Lower lobe of right lung (tissue), 2 donors: ENCODE measurements around the gene PXDC1. TPM values are rescaled to one million over a fixed set of nuclear protein-coding genes. Genes with fewer than 3 reads are reported as not detected.

ENCODE experiments used
- ATAC-seq, 2 donors: fragments of 200-7000 bp; cut with Tn5 transposase; one replicate each; pipeline ENCODE4 v1.9.1; 2020 to 2022; ENCODE audit warnings: mild to moderate bottlenecking in 2 of 2, moderate library complexity in 2 of 2
- DNase-seq: peaks from one replicate; pipeline ENCODE4 v3.0.0-alpha.2; 2020
- H3K27ac ChIP-seq: fragments of 200-600 bp; one replicate; pipeline ENCODE4 v1.8.0; 2022
- H3K27me3 ChIP-seq: fragments of 200-600 bp; one replicate; pipeline ENCODE4 v1.8.0; 2022; ENCODE audit warnings: low read depth
- H3K36me3 ChIP-seq: fragments of 200-600 bp; one replicate; pipeline ENCODE4 v1.8.0; 2022; ENCODE audit warnings: mild to moderate bottlenecking
- H3K4me1 ChIP-seq: fragments of 200-600 bp; one replicate; pipeline ENCODE4 v1.8.0; 2022
- H3K4me3 ChIP-seq: fragments of 200-600 bp; one replicate; pipeline ENCODE4 v1.8.0; 2022; ENCODE audit warnings: mild to moderate bottlenecking
- H3K9me3 ChIP-seq: fragments of 200-600 bp; one replicate; pipeline ENCODE4 v1.8.0; 2022
- intact Hi-C: fragments of 100-400 bp; cut with DNase I; formaldehyde crosslinking; loops from one replicate; pipeline ENCODE4 v1.11.0; 2022
- total RNA-seq: library from RNA; stranded (reverse); fragmentation: NEBNext Ultra II Directional; extraction: Animal tissue kit (Norgen Biotek cat#: 25700); gene quantifications from one replicate; pipeline ENCODE4 v1.2.1, GENCODE V29; 2021
- TF ChIP-seq, protein P1 (sequence below): fragments of 200-600 bp; IDR thresholded peaks from one replicate; pipeline ENCODE4 v1.8.0; 2022; ENCODE audit warnings: antibody characterized with exemption, mild to moderate bottlenecking
- donor health status: DM: no; HTN: yes; CAD: no; lungs with severe emphysema.

PXDC1 gene
- total RNA-seq, 1 donor from 2014 or later, result 50.9 TPM

DNA sequence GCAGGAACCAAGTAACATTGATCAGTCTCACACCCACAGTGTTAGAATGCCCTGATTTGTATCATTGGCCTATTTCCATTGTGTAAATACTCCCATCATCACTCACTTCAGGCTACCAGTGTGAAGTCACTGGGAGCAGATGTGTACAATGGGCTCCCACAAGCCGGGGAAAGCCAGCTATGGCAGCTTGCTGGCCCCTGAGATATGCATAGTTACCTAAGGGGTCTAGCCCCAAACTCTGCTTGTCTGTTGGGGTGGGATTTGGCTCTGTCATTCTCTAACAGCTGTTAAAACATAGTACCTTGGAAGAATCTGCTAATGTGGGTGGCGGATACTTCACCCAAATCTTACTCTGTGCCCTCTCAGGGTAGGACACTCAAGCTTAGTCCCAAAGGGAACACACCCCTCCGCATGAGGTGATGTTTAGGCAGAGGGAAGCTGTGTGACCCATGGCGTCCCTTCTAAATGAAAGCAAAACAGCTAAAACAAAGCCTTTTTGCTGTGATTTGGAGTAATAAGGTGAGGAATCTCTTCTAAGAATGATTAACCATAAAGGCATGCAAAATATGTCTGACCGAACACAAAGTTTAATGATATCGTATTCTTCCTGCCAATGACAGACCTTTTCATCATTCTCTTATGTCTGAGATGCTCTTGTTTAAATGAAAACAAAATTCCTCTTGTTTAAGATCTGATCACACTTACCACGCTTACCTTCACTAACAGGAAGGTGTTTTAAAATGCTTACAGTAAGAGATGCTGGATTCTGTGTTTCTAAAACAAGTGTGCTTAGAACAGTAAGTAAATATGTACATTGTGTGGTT lies 45.9 kb upstream of the PXDC1 start:
- intact Hi-C loops, result no loop called here
- no peaks in the 10 kb centered on the region for H3K27me3 ChIP-seq
- peak; percentile 4 to 63 for ATAC-seq

DNA sequence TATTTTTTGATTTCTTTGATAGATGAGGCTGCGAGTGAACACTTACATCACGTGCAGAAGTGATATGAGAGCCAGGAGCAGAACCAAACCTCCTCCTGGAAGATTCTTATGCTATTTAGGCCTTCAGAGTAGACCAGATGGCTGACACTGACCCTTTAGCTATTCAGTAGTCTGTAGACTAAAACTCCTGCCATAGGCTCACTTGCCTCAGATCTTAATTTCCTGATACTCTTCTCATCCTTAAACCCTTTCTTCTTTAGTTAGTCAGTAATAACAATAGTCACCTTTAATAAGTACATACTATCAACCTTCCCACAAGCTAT lies 45.2 kb upstream of the PXDC1 start:
- peaks cover 37% of the 10 kb centered on the region for H3K4me1 ChIP-seq
- no peak for DNase-seq
- intact Hi-C loops, result no loop called here
- ATAC-seq, result no peak
- H3K4me3 ChIP-seq, result no peak overlapping the region
- no peaks in the 10 kb centered on the region for H3K36me3 ChIP-seq
- TF ChIP-seq, protein P1, sequence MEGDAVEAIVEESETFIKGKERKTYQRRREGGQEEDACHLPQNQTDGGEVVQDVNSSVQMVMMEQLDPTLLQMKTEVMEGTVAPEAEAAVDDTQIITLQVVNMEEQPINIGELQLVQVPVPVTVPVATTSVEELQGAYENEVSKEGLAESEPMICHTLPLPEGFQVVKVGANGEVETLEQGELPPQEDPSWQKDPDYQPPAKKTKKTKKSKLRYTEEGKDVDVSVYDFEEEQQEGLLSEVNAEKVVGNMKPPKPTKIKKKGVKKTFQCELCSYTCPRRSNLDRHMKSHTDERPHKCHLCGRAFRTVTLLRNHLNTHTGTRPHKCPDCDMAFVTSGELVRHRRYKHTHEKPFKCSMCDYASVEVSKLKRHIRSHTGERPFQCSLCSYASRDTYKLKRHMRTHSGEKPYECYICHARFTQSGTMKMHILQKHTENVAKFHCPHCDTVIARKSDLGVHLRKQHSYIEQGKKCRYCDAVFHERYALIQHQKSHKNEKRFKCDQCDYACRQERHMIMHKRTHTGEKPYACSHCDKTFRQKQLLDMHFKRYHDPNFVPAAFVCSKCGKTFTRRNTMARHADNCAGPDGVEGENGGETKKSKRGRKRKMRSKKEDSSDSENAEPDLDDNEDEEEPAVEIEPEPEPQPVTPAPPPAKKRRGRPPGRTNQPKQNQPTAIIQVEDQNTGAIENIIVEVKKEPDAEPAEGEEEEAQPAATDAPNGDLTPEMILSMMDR, result no peak
- H3K27ac ChIP-seq, result peak overlapping the region; percentile 70
- no peaks in the 10 kb centered on the region for H3K27me3 ChIP-seq
- no peaks in the 10 kb centered on the region for H3K9me3 ChIP-seq

More for the DNA sequence above, 45.9 kb upstream of the PXDC1 start:
- H3K27ac ChIP-seq, result peak overlapping the region; percentile 70
- no peaks in the 10 kb centered on the region for H3K36me3 ChIP-seq
- DNase-seq, result no peak
- TF ChIP-seq, protein P1, result no peak
- no peak overlapping the region for H3K4me3 ChIP-seq
- no peaks in the 10 kb centered on the region for H3K9me3 ChIP-seq
- peaks cover 37% of the 10 kb centered on the region for H3K4me1 ChIP-seq

DNA sequence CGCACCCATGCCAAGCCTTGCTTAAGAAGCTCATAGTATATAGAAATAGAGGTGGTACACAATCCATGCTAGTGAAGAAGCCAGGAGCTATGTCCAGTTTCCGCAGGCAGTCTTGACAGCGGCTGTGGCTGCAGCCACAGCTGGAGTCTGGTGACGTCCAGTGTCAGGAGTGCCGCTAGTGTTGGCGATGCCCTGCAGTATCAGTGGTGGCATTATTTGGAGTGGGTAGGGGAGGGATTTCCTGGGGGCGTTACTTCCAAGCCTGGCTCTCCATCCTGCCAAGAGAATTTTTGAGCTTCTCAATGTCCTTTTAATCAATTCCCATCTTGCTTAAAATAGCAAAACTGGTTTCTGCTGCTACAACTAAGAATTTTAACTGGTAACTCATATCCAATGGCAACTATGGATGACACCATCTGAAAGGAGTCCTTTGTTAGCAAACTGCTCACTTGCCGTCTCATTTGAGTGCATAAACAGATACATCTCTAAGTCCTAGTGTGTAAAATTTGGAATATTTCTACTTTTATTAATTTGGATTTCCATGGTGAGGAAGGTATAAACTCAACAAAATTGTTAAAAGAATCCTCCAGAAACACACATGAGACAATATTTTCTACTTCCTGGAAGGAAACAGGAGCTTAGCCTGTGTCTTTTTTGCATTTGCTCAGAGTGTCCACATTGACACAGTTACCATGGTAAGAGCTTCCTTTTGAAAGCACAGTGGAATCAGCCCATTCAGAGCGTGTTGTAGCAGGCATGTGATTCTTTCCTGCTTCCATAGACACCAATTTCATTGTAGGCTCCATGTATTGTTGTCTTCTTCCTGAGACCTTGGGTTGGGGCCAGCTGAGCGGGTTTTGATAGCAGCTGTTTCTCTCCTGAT lies 44.6 kb upstream of the PXDC1 start:
- TF ChIP-seq, protein P1, result no peak
- Histone ChIP-seq H3K36me3 (no peaks in the 10 kb centered on the region), H3K27ac (peak overlapping the region; percentile 71), H3K27me3 (no peaks in the 10 kb centered on the region), H3K4me1 (peaks cover 37% of the 10 kb centered on the region), H3K4me3 (no peak overlapping the region), H3K9me3 (no peaks in the 10 kb centered on the region)
- DNase-seq, result no peak
- no peak for ATAC-seq
- intact Hi-C loops, result no loop called here

DNA sequence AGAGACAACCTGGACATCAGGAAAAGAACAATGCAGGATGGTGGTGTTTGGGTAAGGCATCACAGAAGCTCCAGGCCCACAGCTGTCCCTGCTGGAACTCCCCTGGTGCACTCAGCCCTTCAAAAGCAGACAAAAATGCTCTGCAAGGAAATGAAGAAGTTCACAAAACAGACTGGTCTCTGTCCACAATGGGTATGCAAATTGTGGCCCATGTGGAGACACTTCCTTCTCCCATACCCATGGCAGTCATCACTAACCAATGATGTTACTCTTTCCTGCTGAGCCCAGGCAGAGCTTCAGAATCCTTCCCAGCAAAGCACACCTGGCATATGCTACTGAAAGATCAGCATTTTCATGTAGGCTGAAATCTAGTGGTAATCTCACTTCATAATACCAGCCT lies 42.6 kb upstream of the PXDC1 start:
- Histone ChIP-seq H3K9me3 (no peaks in the 10 kb centered on the region), H3K27me3 (no peaks in the 10 kb centered on the region), H3K4me1 (peaks cover 26% of the 10 kb centered on the region), H3K4me3 (no peak overlapping the region), H3K27ac (no peak overlapping the region), H3K36me3 (no peaks in the 10 kb centered on the region)
- TF ChIP-seq, protein P1, result no peak
- no peak for ATAC-seq
- intact Hi-C loops, result no loop called here
- no peak for DNase-seq

DNA sequence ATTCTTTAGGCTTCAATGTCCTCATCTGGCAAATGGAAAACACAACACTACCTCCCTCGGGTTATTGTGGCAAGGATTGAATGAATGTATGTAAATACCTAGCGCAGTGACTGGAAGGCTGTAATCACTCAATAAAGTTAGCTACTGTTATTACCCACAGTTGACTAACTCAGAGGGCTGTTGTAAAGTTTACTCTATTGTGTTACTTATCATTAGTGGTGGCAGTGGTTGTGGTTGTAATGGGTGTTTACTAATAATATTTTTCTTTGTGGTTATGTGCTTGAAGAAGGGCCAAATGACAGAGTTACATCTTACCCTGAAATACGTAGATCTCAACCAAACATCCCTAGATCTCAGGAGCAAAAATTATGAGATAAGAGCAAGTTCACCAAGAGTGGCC lies 42.0 kb upstream of the PXDC1 start:
- no peak overlapping the region for H3K4me3 ChIP-seq
- peaks cover 20% of the 10 kb centered on the region for H3K4me1 ChIP-seq
- ATAC-seq (no peak), DNase-seq (no peak)
- no peaks in the 10 kb centered on the region for H3K9me3 ChIP-seq
- no peak overlapping the region for H3K27ac ChIP-seq
- H3K36me3 ChIP-seq, result no peaks in the 10 kb centered on the region
- TF ChIP-seq, protein P1, result no peak
- intact Hi-C loops, result no loop called here
- H3K27me3 ChIP-seq, result no peaks in the 10 kb centered on the region
